IMR-90 (cell line): Measurements from ENCODE around the gene SCTR. TPM values are rescaled to one million over a fixed set of nuclear protein-coding genes. Genes with fewer than 3 reads are reported as not detected.

ENCODE experiments used
- ATAC-seq: fragments of 200-7000 bp; cut with Tn5 transposase; 2 replicates; pipeline ENCODE4 v1.9.1; 2020; ENCODE audit warnings: low read depth, mild to moderate bottlenecking, moderate library complexity
- BruUV-seq: library from RNA; stranded (reverse); fragments of 400-500 nt; replicated peaks from 2 replicates; lab custom pipeline; 2021; lab: Mats Ljungman, UMichigan
- CTCF ChIA-PET: fragments of 300-600 bp; formaldehyde crosslinking; extraction: SDS; loops from one replicate; lab custom pipeline; 2021; ENCODE audit warnings: antibody characterized with exemption; lab: Yijun Ruan, JAX
- POLR2A ChIA-PET: fragments of 300-600 bp; sonication (Branson Sonifier 250); formaldehyde crosslinking; loops from one replicate; lab custom pipeline; 2022; ENCODE audit warnings: antibody characterized with exemption; ENCODE audit not compliant: unreplicated experiment; lab: Charles Lee
- DNase-seq: peaks from one replicate; pipeline ENCODE4 v3.0.0; 2013
- H2AFZ ChIP-seq: replicated peaks from 2 replicates; pipeline ENCODE3; 2013; ENCODE audit warnings: low read length, mild to moderate bottlenecking; ENCODE audit not compliant: poor library complexity
- H2AK5ac ChIP-seq: 2 replicates; pipeline ENCODE4 v1.6.1; 2013; ENCODE audit warnings: low read depth, low read length, inconsistent platforms
- H2AK9ac ChIP-seq: replicated peaks from 2 replicates; pipeline ENCODE3; 2013; ENCODE audit warnings: mild to moderate bottlenecking, low read depth, low read length, moderate library complexity; ENCODE audit not compliant: poor library complexity
- H2BK120ac ChIP-seq: 2 replicates; pipeline ENCODE4 v1.6.1; 2013; ENCODE audit warnings: low read depth, low read length, inconsistent platforms
- H2BK15ac ChIP-seq: 3 replicates; pipeline ENCODE4 v1.6.1; 2013; ENCODE audit warnings: low read depth, low read length, inconsistent platforms
- H2BK20ac ChIP-seq: 2 replicates; pipeline ENCODE4 v1.6.1; 2013; ENCODE audit warnings: low read depth, mild to moderate bottlenecking, inconsistent platforms, low read length, moderate library complexity
- H2BK5ac ChIP-seq: 2 replicates; pipeline ENCODE4 v1.6.1; 2013; ENCODE audit warnings: mild to moderate bottlenecking, low read depth, low read length, inconsistent platforms; ENCODE audit not compliant: poor library complexity, severe bottlenecking
- H3K14ac ChIP-seq: replicated peaks from 2 replicates; pipeline ENCODE4 v1.6.1; 2013; ENCODE audit warnings: low read depth, low read length, inconsistent platforms
- H3K18ac ChIP-seq: 2 replicates; pipeline ENCODE4 v1.6.1; 2013; ENCODE audit warnings: low read depth, low read length, control low read depth
- H3K23ac ChIP-seq: 2 replicates; pipeline ENCODE4 v1.6.1; 2013; ENCODE audit warnings: low read depth, low read length, inconsistent platforms
- H3K27ac ChIP-seq: 2 replicates; pipeline ENCODE4 v1.5.1; 2013; ENCODE audit warnings: mild to moderate bottlenecking, control low read depth, low read length; ENCODE audit not compliant: insufficient read depth
- H3K27me3 ChIP-seq: 2 replicates; pipeline ENCODE4 v1.6.1; 2013; ENCODE audit warnings: low read length; ENCODE audit not compliant: control insufficient read depth, insufficient read depth
- H3K36me3 ChIP-seq: 2 replicates; pipeline ENCODE4 v1.6.1; 2013; ENCODE audit warnings: low read length, mixed read lengths; ENCODE audit not compliant: control insufficient read depth, insufficient read depth
- H3K4ac ChIP-seq: 2 replicates; pipeline ENCODE4 v1.6.1; 2013; ENCODE audit warnings: low read depth, low read length, inconsistent platforms
- H3K4me1 ChIP-seq: 2 replicates; pipeline ENCODE4 v1.6.1; 2013; ENCODE audit warnings: low read length, mixed read lengths; ENCODE audit not compliant: control insufficient read depth, insufficient read depth
- H3K4me2 ChIP-seq: 2 replicates; pipeline ENCODE4 v1.6.1; 2013; ENCODE audit warnings: low read depth, mild to moderate bottlenecking, control low read depth, low read length, moderate library complexity
- H3K4me3 ChIP-seq: 2 replicates; pipeline ENCODE4 v1.5.1; 2013; ENCODE audit warnings: low read depth, mild to moderate bottlenecking, control low read depth, low read length, moderate library complexity; ENCODE audit not compliant: insufficient read depth
- H3K56ac ChIP-seq: 2 replicates; pipeline ENCODE4 v1.6.1; 2013; ENCODE audit warnings: low read length, inconsistent platforms; ENCODE audit not compliant: insufficient read depth; ENCODE audit errors: extremely low read depth
- H3K79me1 ChIP-seq, 2 experiments: 2 replicates each; pipeline ENCODE4 v1.6.1; 2013; ENCODE audit warnings: low read length in 2 of 2, inconsistent platforms in 1 of 2, low read depth in 1 of 2
- H3K9ac ChIP-seq: 2 replicates; pipeline ENCODE4 v1.6.1; 2013; ENCODE audit warnings: low read depth, low read length, control low read depth
- H3K9me1 ChIP-seq: 2 replicates; pipeline ENCODE4 v1.6.1; 2013; ENCODE audit warnings: low read length, inconsistent platforms; ENCODE audit not compliant: insufficient read depth
- H3K9me3 ChIP-seq: 2 replicates; pipeline ENCODE4 v1.6.1; 2013; ENCODE audit warnings: low read length; ENCODE audit not compliant: control insufficient read depth, insufficient read depth
- H4K20me1 ChIP-seq: 2 replicates; pipeline ENCODE4 v1.6.1; 2013; ENCODE audit warnings: low read length, inconsistent platforms; ENCODE audit not compliant: insufficient read depth
- H4K5ac ChIP-seq: 2 replicates; pipeline ENCODE4 v1.6.1; 2013; ENCODE audit warnings: mild to moderate bottlenecking, low read depth, low read length, control low read depth
- H4K8ac ChIP-seq, 2 experiments: 2 replicates each; pipeline ENCODE4 v1.6.1; 2013; ENCODE audit warnings: low read depth in 2 of 2, low read length in 2 of 2, control low read depth in 1 of 2, inconsistent platforms in 1 of 2
- H4K91ac ChIP-seq: 2 replicates; pipeline ENCODE4 v1.6.1; 2013; ENCODE audit warnings: low read depth, low read length, inconsistent platforms; ENCODE audit not compliant: insufficient read depth
- MAZ ChIP-seq: IDR thresholded peaks from 2 replicates; pipeline ENCODE4 v1.6.1; 2012; ENCODE audit warnings: low read depth, mild to moderate bottlenecking, low read length, improper control_type of control experiment, moderate library complexity, borderline replicate concordance
- MXI1 ChIP-seq: IDR thresholded peaks from 2 replicates; pipeline ENCODE4 v1.6.1; 2012; ENCODE audit warnings: low read depth, mild to moderate bottlenecking, low read length, moderate library complexity, borderline replicate concordance
- NFE2L2 ChIP-seq: fragments of 150-350 bp; IDR thresholded peaks from 2 replicates; pipeline ENCODE4 v1.6.1; 2016; ENCODE audit warnings: low read depth, mild to moderate bottlenecking, low read length
- WGBS, 2 experiments: methylation state at CpG; one replicate each; pipeline versions ENCODE4 v1.1.5 to v1.1.7; 2013; ENCODE audit warnings: missing lambda C conversion rate in 2 of 2; ENCODE audit not compliant: insufficient read length in 1 of 2; ENCODE audit errors: extremely low coverage in 2 of 2; 5-methylcytosine and 5-hydroxymethylcytosine counted together
- dilution Hi-C: fragments of 300-500 bp; cut with HindIII; formaldehyde crosslinking; loops from one replicate; pipeline ENCODE4 v1.14.3; 2018; ENCODE audit warnings: low sequenced_read_pairs; ENCODE audit not compliant: unreplicated experiment
- in situ Hi-C: fragments of 300-500 bp; cut with MboI; formaldehyde crosslinking; loops from 3 replicates; pipeline ENCODE4 v1.14.3; 2019; ENCODE audit warnings: low sequenced_read_pairs, inconsistent platforms, mixed read lengths
- intact Hi-C: fragments of 100-400 bp; cut with micrococcal nuclease; formaldehyde crosslinking; loops from 2 replicates; pipeline ENCODE4 v1.10.0; 2022
- polyA plus RNA-seq, 3 experiments: library from polyadenylated mRNA; depleted of rRNA; stranded (reverse); fragments of >200 nt; gene quantifications; 2 replicates each; pipeline ENCODE4 v1.2.3, GENCODE V29; 2012; ENCODE audit warnings: low replicate concordance in 1 of 3
- total RNA-seq: library from RNA; depleted of rRNA; stranded (reverse); fragments of >200 nt; gene quantifications from 2 replicates; pipeline ENCODE4 v1.2.3, GENCODE V29; 2012

The SCTR gene
- total and polyA plus RNA-seq, 2 of the 4 experiments (the other 2 are of a cell fraction) = not detected

- Histone ChIP-seq H3K9ac (no peak overlapping the region), H4K8ac (no peak overlapping the region), H3K14ac (no peak overlapping the region), H3K4me3 (no peak overlapping the region), H3K9me1 (no peaks in the 10 kb centered on the region; the same call in 1 of the 2 replicates), H2BK120ac (no peak overlapping the region), H2AK5ac (no peak overlapping the region), H4K20me1 (no peaks in the 10 kb centered on the region), H2AK9ac (no peak overlapping the region), H2BK5ac (no peak overlapping the region), H3K56ac (no peak overlapping the region), H3K18ac (no peak overlapping the region), H4K5ac (no peak overlapping the region), H2AFZ (no peak overlapping the region), H3K79me1 (no peaks in the 10 kb centered on the region), H3K36me3 (no peaks in the 10 kb centered on the region), H4K91ac (no peak overlapping the region), H3K9me3 (no peaks in the 10 kb centered on the region), H3K27ac (no peak overlapping the region), H2BK15ac (no peak overlapping the region), H3K4ac (no peak overlapping the region), H3K4me2 (no peak overlapping the region), H2BK20ac (no peak overlapping the region), H3K27me3 (peaks cover 18% of the 10 kb centered on the region), H3K4me1 (peaks cover 4% of the 10 kb centered on the region), H3K23ac (no peak overlapping the region)
- intact Hi-C loops (no loop called here), dilution Hi-C loops (no loop called here), in situ Hi-C loops (no loop called here)
- DNase-seq = no peak
- WGBS, 2 experiments = 48% methylated on average over 2 of the region's 10 CpGs; no CpG with 5 or more reads in 1 of the 2 experiments
- CTCF ChIA-PET = no interaction called here
- TF ChIP-seq MAZ (no peak), NFE2L2 (no peak), MXI1 (no peak)
- no peak for ATAC-seq
- POLR2A ChIA-PET = no interaction called here
- no TSS peak for BruUV-seq
These were observed 34.9 kb downstream of the SCTR start for GRCh38 chr2:119489232-119489952.
